Spleen (tissue), 7 donors: ENCODE measurements around the gene KCNK13.

Experiments used
- CTCF ChIP-seq, 11 experiments: fragments of 200-600 bp in 7 of 11; fragments of 450-650 bp in 4 of 11; sonication (generic) in 4 of 11; IDR thresholded peaks in 8 of 11; conservative IDR thresholded peaks in 3 of 11; 1 replicate in 7 of 11; 2 replicates in 4 of 11; pipeline versions ENCODE4 v1.4.0 to v1.8.0; 2016 to 2021; ENCODE audit warnings: antibody characterized with exemption in 11 of 11, inconsistent platforms in 4 of 11, mild to moderate bottlenecking in 1 of 11
- POLR2A ChIP-seq, 3 donors: fragments of 450-650 bp; IDR thresholded peaks; one replicate each; pipeline ENCODE4 v1.5.1; 2017; ENCODE audit warnings: antibody characterized with exemption in 3 of 3, mild to moderate bottlenecking in 1 of 3
- POLR2AphosphoS5 ChIP-seq, 3 donors: sonication (generic); formaldehyde crosslinking; IDR thresholded peaks; one replicate each; pipeline ENCODE4 v1.5.1; 2017; ENCODE audit warnings: antibody characterized with exemption in 3 of 3
- donor health status: DM: no; HTN: no; CAD: no; lungs with moderate emphysema.
- donor health status: DM: no; HTN: no; CAD: no.
- donor health status: DM: no; HTN: no; CAD: no.

DNA sequence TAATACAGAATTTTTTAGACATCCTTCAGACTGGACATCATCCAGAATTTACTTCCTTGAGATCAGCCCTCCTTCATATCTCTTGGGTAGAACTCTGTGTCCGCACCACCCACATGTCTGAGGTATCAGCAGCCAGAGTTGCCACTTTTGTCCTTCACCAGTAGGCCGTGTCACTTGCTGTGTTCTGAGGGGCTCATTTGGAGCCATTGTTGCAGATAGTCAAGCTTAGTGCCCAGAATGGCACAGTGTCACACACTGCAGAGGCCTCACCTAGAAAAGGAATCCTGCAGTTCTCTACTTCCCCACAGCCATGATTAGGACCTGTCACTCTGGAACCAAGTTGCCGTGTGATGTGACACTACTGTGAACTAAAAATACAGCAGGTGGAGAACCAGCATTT is 36.9 kb upstream of the KCNK13 start:
- TF ChIP-seq CTCF (IDR thresholded peaks at IDR 0.05 in 8 of 11, conservative IDR thresholded peaks at IDR 0.05 in 3 of 11) (no peak), POLR2A (IDR thresholded peaks at IDR 0.05) (no peak), POLR2AphosphoS5 (IDR thresholded peaks at IDR 0.05) (no peak)
